HCT116 (cell line): ENCODE measurements around the gene WDPCP.

ENCODE experiments used
- EGR1 ChIP-seq: IDR thresholded peaks from 2 replicates; pipeline ENCODE4 v1.6.1; 2012; ENCODE audit warnings: low read depth
- EZH2 ChIP-seq: fragments of 200-600 bp; sonication (generic); IDR thresholded peaks from 2 replicates; pipeline ENCODE4 v1.6.1; 2017; ENCODE audit warnings: antibody characterized with exemption, mixed run types
- JUND ChIP-seq: IDR thresholded peaks from 2 replicates; pipeline ENCODE4 v1.6.1; 2012
- YY1 ChIP-seq: IDR thresholded peaks from 2 replicates; pipeline ENCODE4 v1.6.1; 2011; ENCODE audit warnings: low read length, low read depth, moderate library complexity, mild to moderate bottlenecking; ENCODE audit not compliant: insufficient replicate concordance; ENCODE audit errors: extremely low read depth

- no peak for TF ChIP-seq EZH2
- no peak for TF ChIP-seq YY1
- TF ChIP-seq JUND, result no peak
- no peak for TF ChIP-seq EGR1
Measured at GRCh38 chr2:63131196-63131595, 457.1 kb downstream of the WDPCP start.
